Activated T-cell treated with anti-CD3 and anti-CD28 coated beads, Interleukin-2, amount 50 U/mL, for 1 hour (primary cell): ENCODE results near the gene ZC3H4.

Experiments
- DNase-seq: peaks from one replicate; pipeline ENCODE4 v3.0.0-alpha.2; 2020

The ZC3H4 gene

DNA sequence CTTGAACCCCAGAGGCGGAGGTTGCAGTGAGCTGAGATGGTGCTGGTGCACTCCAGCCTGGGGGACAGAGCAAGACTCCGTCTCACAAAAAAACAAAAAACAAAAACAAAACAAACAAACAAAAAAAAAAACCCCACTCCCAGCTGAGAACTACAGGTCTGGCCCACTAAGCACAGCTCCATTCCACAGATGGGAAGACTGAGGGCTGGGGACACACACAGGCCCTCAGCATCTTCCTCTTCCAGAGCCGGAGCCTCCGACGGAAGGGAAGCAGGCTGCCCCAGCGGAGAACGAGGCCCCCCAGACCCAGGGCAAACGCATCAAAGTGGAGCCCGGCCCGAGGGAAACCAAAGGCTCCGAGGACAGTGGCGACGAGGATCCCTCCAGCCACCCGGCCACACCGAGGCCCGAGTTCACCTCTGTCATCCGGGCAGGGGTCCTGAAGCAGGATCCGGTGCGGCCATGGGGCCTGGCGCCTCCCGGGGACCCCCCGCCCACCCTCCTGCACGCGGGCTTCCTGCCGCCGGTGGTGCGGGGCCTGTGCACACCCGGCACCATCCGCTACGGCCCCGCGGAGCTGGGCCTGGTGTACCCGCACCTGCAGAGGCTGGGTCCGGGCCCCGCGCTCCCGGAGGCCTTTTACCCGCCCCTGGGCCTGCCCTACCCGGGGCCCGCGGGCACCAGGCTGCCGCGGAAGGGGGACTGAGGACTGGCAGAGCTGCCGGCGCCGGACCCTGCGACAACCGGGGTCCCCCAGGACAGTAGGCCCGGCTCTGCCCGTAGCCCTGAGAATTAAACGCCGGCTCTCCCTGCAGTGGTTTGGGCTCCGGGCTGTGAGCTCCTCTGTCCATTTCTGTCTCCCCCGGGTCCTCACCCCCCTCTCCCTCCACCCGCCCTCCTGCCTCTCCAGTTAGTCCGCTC is 68.4 kb downstream of the ZC3H4 start:
- DNase-seq, result no peak

DNA sequence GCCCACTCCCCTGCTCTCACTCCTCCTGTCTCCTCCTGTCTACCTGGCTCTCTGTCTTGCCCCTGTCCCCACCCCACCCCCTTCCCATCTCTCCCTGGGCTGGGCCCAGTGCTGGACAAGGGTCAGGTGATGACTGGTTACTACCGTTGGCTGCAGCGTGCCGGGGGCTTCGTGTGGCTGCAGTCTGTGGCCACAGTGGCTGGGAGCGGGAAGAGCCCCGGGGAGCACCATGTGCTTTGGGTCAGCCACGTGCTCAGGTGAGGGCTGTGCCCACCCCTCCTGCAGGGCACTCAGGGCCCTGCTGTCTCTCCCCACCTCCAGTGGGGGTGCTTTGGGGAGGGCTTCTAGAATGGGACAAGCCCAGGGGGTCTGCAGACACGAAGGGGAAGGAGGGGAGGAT is 72.7 kb downstream of the ZC3H4 start:
- no peak for DNase-seq

DNA sequence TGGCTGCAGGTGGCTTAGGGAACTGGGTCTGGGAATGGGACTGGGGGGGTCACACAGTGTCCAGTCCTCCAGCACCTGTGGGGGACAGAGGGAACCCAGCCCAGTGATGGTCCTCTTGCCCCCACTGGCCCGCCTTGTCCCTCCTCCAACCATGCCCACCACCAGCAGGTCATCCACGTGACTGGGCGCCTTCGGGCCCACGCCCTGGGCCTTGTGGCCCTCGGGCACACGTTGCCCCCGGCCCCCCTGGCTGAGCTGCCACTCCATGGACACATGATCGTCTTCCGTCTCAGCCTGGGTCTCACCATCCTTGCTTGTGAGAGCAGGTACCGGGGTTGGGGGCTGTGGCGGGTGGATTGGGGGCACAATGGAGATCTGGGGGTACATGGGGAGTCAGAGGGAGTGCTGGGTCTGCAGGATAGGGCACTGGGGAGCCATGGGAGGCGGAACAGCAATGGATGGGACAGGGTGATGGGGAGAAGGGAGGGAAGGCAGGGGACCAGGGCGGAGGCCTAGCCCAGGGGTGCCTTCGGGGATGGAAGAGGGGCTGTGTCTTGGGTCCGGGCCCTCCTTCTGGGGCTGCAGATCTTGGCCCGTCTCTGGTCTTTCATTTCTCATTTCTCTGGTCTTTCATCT is 74.2 kb downstream of the ZC3H4 start:
- no peak for DNase-seq

DNA sequence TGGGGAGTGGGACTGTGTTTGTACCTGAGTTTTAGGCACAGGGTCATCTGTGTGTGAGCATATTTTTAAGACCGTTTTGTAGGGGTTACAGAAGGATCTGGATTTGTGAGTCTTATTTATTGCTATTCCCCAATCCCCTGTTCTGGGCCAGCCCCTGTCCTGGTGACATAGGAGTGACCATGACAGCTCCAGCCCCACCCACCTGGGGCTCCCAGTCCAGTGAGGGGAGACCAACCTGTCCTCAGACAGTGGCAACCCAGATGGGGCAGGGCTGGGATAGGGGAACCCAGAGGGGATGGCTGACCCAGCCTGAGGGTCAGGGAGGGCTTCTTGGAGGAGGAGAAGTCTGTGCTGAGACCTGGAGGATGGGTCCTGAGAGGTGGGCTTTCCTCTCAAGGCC is 75.8 kb downstream of the ZC3H4 start:
- no peak for DNase-seq

DNA sequence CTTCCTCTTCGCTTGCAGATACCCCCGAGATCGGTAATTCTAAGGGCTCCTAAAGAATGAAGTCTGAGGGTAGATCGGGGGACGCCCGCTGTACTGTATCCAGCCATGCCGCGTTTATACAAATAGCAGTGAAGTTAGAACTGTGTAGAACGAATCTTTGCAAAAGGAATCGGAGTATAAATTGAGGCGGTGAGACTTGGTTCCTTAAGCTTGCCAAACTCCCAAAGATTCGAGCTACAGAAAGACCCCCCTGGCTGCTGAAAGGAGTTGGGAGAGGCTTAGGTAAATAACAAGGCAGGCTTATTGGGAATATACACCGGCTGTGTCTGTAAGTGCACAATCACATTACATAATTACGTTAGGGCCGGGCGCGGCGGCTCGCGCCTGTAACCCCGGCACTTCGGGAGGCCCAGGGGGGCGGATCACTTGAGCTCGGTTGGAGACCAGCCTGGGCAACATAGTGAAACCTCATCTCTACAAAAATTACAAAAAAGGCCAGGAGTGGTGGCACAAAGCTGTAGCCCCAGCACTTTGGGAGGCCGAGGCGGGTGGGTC is 77.4 kb downstream of the ZC3H4 start:
- DNase-seq, result no peak

DNA sequence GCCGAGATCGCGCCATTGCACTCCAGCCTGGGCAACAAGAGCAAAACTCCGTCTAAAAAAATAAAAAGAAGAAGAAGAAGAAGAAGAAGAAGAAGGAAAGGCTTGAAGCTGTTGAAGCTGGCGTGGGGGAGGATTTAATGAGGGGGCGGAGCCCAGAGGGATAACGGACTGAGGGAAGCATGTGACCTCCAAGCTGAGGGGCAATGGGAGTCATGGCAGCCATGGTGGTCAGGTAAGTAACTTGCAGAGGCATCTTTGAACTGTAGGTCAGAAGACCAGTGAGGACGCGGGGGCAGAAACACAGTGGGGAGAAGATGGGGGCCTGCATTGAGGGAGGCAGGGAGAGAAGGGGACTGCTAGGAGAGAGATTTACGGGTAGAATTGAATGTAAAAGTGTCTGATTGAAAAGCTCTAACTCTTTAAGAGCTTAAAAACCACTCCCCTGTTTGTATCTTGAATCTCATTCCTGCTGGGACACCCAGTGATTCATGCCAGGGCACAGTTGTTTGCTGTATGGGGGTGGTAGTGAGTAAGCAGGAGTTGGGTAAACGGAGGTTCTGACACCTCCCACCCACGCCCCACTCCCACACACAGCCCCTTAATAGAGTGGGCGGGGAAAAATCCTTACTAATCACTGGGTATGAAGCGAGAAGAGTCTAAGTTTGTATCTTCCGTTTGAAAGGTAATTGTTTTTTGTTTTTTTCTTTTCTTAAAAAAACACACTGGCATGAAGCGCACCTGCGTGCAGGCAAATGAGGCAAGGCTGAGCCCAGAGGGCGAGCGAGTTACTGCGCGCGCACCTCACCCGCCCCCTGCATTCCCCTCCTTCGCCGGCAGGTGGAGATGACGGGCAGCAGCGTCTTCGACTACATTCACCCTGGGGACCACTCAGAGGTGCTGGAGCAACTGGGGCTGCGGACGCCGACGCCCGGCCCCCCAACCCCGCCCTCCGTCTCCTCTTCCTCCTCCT is 78.2 kb downstream of the ZC3H4 start:
- DNase-seq, result peak; percentile 100

DNA sequence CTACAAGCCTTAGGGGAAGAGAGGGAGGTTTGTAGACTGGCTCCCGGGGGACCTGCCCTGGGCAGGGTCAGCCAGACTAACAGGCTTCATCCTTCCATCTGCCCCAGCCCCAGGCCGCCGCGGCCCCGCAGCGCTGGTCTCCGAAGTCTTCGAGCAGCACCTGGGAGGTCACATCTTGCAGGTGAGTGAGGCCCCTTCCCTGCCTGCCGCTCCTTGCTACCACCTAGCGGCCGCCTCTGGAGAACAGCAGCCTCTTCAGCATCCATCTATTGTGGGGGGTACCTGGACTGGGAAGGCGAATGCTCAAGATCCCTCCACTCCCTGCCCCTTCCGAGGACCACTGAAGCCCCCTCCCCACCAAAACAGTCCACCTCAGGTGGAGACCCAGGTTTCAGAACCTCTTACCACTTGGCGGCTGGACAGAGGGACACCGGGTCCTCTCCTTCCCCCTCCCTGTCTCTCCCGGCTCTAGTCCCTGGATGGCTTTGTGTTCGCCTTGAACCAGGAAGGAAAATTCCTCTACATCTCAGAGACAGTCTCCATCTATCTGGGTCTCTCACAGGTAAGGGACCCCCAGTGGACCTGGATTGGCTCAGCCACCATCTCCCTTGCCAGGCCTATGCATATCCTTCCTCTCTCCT is 81.3 kb downstream of the ZC3H4 start:
- DNase-seq, result peak; percentile 74

DNA sequence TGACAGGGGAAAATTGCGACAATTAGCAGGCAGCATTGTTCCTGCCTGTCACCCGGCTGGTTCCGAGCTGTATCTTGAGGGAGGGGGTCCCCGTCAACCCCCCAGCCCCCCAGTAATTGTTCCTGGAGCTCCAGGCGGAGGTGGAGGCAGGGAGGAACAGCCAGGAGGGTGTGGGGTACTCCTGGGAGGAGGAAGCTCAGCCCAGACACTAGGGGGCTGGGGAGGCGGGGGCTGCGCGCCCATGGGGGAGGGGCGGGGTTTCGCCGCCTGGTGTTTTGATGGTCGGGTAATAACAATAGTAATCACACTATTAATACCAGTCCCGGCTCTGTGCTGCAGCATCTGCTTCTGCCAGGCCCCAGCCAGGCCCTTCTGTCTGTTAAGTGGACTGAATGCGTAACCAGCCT is 85.4 kb downstream of the ZC3H4 start:
- no peak for DNase-seq

DNA sequence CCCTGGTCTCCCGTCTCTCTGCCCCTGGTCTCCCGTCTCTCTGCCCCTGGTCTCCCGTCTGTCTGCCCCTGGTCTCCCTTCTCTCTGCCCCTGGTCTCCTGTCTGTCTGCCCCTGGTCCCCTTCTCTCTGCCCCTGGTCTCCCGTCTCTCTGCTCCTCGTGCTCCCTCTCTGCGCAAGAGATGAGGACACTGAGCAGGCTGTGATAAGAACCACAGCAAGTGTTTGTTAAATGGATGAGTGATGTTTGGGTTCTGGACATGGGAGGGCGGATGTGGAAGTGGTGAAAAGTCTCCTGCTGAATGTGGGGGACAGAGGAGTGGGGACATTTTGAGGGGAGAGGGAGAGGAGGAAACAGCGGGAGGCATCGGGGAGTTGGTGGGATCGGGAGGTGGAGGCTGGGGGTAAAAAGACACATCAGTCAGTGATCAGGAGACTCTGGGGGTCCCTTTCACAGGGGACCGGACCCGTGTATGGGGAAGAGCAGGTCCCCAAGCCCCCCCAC is 85.9 kb downstream of the ZC3H4 start:
- DNase-seq, result no peak

DNA sequence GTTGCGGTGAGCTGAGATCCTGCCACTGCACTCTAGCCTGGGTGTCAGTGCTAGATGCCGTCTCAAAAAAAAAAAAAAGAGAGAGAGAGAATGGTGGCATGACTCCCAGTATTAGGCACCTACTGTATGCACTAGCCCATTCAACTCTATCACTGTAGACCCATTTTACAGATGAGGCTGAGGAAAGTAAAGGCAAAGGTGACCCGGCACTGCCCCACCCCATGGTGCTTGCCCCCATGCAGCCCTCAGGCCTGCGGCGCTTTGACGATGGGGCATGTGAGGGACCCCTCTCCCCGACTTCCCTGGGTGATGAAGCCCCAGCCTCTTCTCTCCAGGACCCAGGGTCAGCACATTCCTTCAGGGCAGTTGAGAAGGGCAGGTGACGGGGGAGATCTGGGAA is 86.7 kb downstream of the ZC3H4 start:
- no peak for DNase-seq

DNA sequence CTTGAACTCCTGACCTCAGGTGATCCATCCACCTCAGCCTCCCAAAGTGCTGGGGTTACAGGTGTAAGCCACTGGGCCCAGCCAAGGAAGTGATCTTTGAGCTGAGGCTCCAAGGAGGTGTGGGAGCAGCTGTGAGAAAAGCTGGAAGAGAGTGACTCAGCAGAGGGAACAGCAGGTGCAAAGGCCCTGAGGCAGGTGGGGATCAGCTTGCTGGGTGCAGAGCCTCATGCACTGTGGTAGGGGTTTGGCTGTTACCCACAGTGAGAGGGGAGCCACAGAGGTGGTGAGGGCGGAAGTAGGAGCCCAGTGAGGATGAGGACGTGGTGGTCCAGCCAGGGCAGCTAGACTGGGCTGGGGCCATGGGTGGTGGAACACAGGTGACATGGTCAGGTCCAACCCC is 87.4 kb downstream of the ZC3H4 start:
- no peak for DNase-seq

DNA sequence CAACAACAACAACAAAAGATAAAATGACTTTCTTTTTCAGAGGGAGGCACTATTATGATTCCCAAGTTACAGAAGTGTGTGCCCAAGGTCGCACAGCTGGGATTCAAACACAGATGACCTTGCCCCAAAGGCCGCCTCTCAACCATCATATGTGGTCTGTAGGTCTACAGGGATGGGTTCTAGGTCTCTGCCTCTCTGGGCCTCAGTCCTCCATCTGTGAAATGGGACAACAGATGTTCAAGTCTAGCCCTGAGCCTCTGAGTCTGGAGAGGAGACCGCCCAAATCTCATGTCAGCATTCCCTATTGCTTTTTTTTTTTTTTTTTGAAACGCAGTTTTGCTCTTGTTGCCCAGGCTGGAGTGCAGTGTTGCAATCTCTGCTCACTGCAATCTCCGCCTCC is 89.1 kb downstream of the ZC3H4 start:
- no peak for DNase-seq

DNA sequence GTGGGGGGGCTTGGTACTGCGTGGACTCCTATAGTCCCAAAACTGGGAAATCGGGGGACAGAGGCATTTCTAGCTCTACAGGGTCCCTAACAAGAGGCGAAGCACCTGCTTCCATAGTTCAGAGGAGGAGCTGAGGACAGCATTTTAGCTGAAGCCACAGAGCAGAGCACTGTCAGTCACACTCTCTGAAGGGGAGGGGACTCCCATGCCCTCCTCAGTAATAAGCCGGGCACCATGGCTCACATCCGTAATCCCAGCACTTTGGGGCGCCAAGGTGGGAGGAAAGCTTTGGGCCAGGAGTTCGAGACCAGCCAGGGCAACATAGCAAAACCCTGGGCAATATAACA is 90.2 kb downstream of the ZC3H4 start:
- no peak for DNase-seq

DNA sequence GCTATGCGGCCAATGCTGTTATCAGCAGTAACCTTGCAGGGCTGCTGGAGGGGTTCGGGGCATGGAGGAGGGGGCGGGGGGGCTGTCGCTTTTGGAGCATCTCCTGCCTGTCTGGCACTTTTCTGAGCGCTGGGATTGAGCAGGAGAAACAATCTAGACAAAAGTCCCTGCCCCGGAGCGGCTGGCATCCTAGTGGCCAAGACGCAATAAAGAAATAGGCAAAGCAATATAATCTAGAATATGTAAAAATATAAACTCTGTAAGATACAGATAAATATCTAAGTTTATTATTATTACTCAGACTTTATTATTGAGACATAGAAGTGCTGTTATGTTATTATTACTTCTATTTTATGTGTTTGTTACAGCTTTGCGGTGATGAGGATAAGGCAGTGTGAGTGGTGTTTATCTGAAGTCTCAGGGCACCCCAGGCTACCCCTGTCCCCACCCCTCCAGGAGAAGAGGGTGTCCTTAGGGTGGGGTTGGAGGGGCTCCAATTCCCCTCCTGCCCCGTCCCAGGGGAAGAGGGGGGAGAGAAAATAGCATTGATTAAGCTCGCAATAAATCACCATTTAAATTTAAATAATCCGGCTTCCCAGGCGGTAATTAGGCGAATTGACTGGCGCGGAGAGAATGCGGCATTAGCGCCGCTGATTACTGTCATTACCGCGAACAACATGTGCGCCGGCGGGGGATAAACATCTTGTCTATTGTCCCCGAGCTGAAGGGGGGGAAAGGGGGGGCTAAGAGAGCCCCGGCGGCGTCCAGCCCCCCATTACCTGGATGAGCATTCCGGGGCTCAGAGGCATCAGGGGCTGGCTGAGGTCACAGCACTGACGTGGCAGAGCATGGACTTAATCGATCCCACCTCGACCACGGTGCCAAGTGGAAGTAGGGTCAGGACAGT is 90.8 kb downstream of the ZC3H4 start:
- DNase-seq, result no peak

DNA sequence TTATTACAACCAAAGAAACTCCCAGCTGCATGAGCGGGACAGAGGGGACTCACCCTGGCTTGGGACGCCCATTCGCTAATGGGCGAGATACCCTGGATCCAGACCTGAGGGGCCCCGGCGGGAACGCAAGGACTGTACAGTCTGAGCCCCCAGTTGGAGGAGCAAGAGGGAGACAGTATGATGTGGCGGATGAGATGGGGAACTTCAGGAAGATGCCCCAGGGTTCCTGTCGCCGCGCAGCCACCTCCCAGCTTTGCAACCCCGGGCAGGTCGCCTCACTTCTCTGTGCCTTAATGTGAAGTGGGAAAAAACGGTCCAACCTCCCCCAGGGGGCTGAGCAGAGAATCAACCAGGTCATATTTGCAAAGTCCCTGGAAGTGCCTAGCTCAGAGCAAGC is 91.4 kb downstream of the ZC3H4 start:
- no peak for DNase-seq

DNA sequence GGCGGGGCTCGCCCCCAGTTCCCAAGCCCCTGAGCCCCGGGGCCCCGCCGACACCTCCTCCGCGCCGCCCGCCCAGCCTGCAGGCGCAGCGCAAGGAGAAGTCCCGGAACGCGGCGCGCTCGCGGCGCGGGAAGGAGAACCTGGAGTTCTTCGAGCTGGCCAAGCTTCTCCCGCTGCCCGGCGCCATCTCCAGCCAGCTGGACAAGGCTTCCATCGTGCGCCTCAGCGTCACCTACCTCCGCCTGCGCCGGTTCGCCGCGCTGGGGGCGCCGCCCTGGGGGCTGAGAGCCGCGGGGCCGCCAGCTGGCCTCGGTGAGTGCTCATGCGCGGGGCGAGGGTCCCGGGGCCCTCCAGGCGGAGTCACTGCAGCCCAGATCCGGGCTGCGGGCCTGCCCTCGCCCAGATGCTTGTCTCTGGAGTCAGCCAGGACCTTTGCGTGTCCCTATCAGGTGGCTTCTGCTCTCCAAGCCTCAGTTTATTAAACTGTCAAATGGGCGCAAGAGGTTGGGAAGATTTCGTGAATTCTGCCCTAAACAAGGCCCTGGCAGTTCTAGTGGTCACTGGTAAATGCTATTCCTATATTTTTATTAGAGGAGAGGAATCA is 91.9 kb downstream of the ZC3H4 start:
- no peak for DNase-seq

DNA sequence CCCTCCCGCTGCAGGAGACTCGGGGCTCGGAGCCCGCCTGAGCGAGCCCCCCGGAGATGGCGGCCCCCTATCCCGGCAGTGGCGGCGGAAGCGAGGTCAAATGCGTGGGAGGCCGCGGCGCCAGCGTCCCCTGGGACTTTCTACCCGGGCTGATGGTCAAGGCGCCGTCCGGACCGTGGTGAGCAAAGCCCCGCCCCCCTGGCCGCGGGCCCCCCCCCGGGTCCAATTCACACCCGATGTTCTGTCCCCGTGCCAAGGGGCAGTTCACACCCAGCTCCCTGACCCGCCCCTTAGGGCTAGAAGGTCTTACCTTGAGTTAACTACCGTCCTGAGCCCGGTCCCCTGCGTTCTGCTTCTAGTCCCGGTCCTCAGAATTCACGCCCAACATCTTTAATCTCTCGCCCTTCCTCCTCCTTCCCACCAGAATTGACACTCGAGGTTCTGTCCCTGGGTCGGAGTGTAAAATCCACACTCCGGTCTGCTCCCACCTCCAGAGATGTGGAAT is 92.5 kb downstream of the ZC3H4 start:
- DNase-seq, result no peak

DNA sequence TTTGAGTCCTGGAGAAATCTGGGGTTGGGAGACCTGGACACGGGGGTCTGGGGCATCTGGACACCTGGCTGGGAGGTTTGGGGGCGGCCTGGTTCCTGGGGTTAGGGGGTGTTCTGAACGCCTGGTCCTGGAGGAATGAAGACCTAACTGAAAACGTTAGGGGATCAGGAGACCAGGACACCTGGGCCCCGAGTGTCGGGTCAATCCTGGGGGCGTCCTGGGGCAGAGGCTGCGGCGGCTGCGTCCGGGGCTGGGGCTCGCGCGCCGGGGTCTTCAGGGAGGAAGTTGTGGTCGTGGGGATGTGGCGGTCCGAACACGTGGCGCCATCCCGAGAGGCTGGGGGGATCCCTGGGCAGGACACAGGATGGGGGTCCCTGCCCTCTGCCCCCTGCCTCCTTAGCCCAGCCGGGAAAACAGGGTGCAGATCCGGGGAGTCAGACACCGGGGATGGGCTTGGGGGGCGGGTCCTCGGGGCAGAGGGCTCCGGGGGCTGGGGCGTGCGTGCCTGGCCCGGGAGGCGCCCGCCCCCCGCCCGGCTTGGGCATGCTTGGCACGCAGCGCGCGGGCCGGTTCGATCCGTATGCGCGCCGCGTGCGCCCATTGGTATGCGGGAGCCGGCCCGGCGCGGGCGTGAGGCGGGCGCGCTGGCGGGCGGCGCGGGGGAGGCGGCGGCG is 93.3 kb downstream of the ZC3H4 start:
- DNase-seq, result no peak

DNA sequence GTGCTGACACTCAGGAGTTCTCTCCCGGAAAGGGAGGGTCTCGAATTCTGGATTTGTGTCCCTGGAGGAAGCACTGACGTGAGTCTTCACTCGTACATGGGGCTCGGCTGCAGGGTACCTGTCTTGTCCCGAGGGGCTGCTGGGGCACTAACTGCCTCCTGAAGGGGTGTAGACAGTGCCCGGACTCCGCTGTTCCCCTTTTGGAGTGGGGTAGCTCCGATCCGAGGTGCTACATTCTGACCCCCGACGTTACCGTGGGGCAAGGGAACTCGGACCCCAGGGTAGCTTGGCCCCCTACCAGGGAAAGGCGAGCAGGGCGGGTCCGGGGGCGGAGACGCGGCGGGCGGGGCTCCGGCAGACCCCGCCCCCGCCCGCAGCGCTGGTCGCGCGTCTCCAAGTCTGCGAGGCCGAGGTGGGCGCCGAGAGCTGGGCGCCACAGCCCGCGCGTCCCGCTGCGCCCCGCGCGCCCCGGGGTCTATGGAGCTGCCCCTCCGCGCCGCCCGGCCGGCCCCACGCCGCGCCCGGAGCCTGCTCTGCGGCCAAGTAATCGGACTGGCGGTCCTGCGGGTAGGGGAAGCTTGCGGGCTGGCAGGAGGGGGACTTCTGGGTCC is 94.0 kb downstream of the ZC3H4 start, which contains the start of gene NPAS1:
NPAS1 (plus strand) TSS at position 407 of the 611 bp plus-strand sequence. CDS start 1,211 bp downstream, outside the sequence.
- no peak for DNase-seq
